Measurements from ENCODE around the gene CHMP6.

CHMP6 gene

DNA sequence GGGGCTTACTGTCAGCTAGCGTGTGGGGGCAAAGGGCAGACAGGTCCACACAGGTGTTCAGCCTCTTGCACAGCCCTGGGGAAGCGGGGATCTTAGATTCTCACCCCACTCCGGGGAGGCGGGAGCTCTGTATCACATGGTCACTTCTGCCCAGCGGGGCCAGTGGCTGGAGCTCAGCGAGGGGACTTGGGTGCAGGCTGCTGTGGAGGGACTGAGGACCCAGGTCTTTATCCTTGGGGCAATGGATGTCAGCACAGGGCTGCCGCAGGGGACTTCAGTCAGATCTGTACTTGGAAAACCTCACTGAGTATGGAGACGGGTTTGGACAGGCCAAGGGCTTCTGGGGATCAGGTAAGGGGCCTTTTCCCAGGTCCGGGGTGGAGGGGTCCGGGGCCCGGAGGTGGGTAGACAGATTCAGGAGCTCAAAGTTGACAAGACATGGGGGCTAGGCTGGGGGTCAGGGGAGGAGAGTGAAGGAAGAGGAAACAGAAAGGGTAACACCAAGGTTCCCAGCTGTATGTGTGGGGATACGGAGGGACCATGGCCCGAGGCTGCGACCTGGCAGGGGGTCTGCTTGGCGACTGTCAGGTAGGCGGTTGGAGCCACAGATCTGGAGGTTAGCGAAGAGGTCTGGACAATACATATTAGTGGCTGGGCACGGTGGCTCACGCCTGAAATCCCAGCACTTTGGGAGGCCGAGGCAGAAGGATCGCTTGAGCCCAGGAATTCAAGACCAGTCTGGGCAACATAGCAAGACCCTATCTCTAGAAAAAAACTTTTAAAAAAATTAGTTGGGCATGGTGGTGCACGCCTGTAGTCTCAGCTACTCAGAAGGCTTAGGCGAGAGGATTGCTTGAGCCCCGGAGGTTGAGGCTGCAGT lies 28.2 kb downstream of the CHMP6 start:
- Histone ChIP-seq H3K27me3 (ENCODE audit: insufficient read depth, low read length, poor library complexity, severe bottlenecking) (no peaks in the 10 kb centered on the region), H3K36me3 (ENCODE audit: insufficient read depth, low read length) (no peaks in the 10 kb centered on the region), H2AFZ (ENCODE audit: low read length) (no peak overlapping the region), H3K4me3 (ENCODE audit: low read length, poor library complexity, severe bottlenecking) (no peak overlapping the region), H3K9ac (ENCODE audit: low read depth, low read length, poor library complexity, severe bottlenecking) (no peak overlapping the region), H3K9me3 (ENCODE audit: insufficient read depth, low read depth, low read length) (no peaks in the 10 kb centered on the region), H4K20me1 (ENCODE audit: insufficient read depth, low read length, poor library complexity, severe bottlenecking) (no peaks in the 10 kb centered on the region), H3F3A (ENCODE audit: low read depth) (no peaks in the 10 kb centered on the region), H3K4me2 (ENCODE audit: low read depth, low read length, poor library complexity, severe bottlenecking) (no peak overlapping the region), H3K4me1 (ENCODE audit: insufficient read depth, low read length, poor library complexity, severe bottlenecking) (no peaks in the 10 kb centered on the region), H3K9me2 (replicated peaks; ENCODE audit: low read depth, low read length) (no peaks in the 10 kb centered on the region), H3K79me2 (ENCODE audit: insufficient read depth, low read length) (no peaks in the 10 kb centered on the region)
- TF ChIP-seq EZH2phosphoT487 (IDR thresholded peaks at IDR 0.05; ENCODE audit: borderline replicate concordance): no peak
- TF ChIP-seq, protein P1, sequence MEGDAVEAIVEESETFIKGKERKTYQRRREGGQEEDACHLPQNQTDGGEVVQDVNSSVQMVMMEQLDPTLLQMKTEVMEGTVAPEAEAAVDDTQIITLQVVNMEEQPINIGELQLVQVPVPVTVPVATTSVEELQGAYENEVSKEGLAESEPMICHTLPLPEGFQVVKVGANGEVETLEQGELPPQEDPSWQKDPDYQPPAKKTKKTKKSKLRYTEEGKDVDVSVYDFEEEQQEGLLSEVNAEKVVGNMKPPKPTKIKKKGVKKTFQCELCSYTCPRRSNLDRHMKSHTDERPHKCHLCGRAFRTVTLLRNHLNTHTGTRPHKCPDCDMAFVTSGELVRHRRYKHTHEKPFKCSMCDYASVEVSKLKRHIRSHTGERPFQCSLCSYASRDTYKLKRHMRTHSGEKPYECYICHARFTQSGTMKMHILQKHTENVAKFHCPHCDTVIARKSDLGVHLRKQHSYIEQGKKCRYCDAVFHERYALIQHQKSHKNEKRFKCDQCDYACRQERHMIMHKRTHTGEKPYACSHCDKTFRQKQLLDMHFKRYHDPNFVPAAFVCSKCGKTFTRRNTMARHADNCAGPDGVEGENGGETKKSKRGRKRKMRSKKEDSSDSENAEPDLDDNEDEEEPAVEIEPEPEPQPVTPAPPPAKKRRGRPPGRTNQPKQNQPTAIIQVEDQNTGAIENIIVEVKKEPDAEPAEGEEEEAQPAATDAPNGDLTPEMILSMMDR (conservative IDR thresholded peaks at IDR 0.05; ENCODE audit: low read length): no peak

DNA sequence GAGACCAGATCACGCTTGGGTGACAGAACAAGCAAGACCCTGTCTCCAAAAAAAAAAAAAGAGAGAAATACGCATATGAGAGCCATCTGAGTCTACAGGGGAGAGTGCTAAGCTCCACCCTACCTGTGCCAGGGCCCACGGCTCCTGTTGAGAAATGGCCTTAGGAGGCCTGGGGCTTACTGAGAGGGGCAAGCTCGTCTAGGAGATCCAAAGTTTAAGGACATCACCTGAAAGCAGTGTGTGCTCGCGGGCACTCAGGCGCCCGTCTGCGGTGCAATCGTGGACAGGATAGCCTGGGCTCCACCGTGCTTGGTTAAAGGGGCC lies 28.8 kb downstream of the CHMP6 start:
- no peaks in the 10 kb centered on the region for H3K79me2 ChIP-seq (ENCODE audit: insufficient read depth, low read length)
- H3K9me2 ChIP-seq (replicated peaks; ENCODE audit: low read depth, low read length): no peaks in the 10 kb centered on the region
- H2AFZ ChIP-seq (ENCODE audit: low read length): no peak overlapping the region
- no peak overlapping the region for H3K9ac ChIP-seq (ENCODE audit: low read depth, low read length, poor library complexity, severe bottlenecking)
- no peaks in the 10 kb centered on the region for H3K9me3 ChIP-seq (ENCODE audit: insufficient read depth, low read depth, low read length)
- H3K4me1 ChIP-seq (ENCODE audit: insufficient read depth, low read length, poor library complexity, severe bottlenecking): no peaks in the 10 kb centered on the region
- no peak overlapping the region for H3K4me2 ChIP-seq (ENCODE audit: low read depth, low read length, poor library complexity, severe bottlenecking)
- H4K20me1 ChIP-seq (ENCODE audit: insufficient read depth, low read length, poor library complexity, severe bottlenecking): no peaks in the 10 kb centered on the region
- no peaks in the 10 kb centered on the region for H3F3A ChIP-seq (ENCODE audit: low read depth)
- H3K27me3 ChIP-seq (ENCODE audit: insufficient read depth, low read length, poor library complexity, severe bottlenecking): no peaks in the 10 kb centered on the region
- H3K36me3 ChIP-seq (ENCODE audit: insufficient read depth, low read length): no peaks in the 10 kb centered on the region
- no peak overlapping the region for H3K4me3 ChIP-seq (ENCODE audit: low read length, poor library complexity, severe bottlenecking)
- TF ChIP-seq, protein P1 (conservative IDR thresholded peaks at IDR 0.05; ENCODE audit: low read length): no peak
- TF ChIP-seq EZH2phosphoT487 (IDR thresholded peaks at IDR 0.05; ENCODE audit: borderline replicate concordance): no peak

- TF ChIP-seq EZH2phosphoT487 (IDR thresholded peaks at IDR 0.05; ENCODE audit: borderline replicate concordance): no peak
- TF ChIP-seq, protein P1 (conservative IDR thresholded peaks at IDR 0.05; ENCODE audit: low read length): no peak
- Histone ChIP-seq H3K4me3 (ENCODE audit: low read length, poor library complexity, severe bottlenecking) (no peak overlapping the region), H3K4me1 (ENCODE audit: insufficient read depth, low read length, poor library complexity, severe bottlenecking) (no peaks in the 10 kb centered on the region), H3K9me3 (ENCODE audit: insufficient read depth, low read depth, low read length) (no peaks in the 10 kb centered on the region), H3F3A (ENCODE audit: low read depth) (no peaks in the 10 kb centered on the region), H3K36me3 (ENCODE audit: insufficient read depth, low read length) (no peaks in the 10 kb centered on the region), H3K9ac (ENCODE audit: low read depth, low read length, poor library complexity, severe bottlenecking) (no peak overlapping the region), H3K79me2 (ENCODE audit: insufficient read depth, low read length) (no peaks in the 10 kb centered on the region), H3K9me2 (replicated peaks; ENCODE audit: low read depth, low read length) (no peaks in the 10 kb centered on the region), H2AFZ (ENCODE audit: low read length) (no peak overlapping the region), H4K20me1 (ENCODE audit: insufficient read depth, low read length, poor library complexity, severe bottlenecking) (no peaks in the 10 kb centered on the region), H3K4me2 (ENCODE audit: low read depth, low read length, poor library complexity, severe bottlenecking) (no peak overlapping the region), H3K27me3 (ENCODE audit: insufficient read depth, low read length, poor library complexity, severe bottlenecking) (no peaks in the 10 kb centered on the region)
Measured at GRCh38 chr17:81020767-81021497, 29.3 kb downstream of the CHMP6 start.
